ENCODE data around the gene CASD1. TPM values are rescaled to one million over a fixed set of nuclear protein-coding genes. Genes with fewer than 3 reads are reported as not detected.

CASD1 gene
- total and polyA plus RNA-seq, 10 of the 15 experiments (the other 5 are each of a cell fraction or from before 2014, with no cell fraction given) = 4.0 to 18.6 (median 10.7) TPM

GRCh38 chr7:94578614-94579013 lies 69.0 kb downstream of the CASD1 start:
- H3K4me1 ChIP-seq (ENCODE audit: control insufficient read depth, insufficient read depth, low read length) = no peaks in the 10 kb centered on the region
- no peaks in the 10 kb centered on the region; the same call in none of the 3 replicates for H3K9me3 ChIP-seq (replicated peaks; ENCODE audit: control insufficient read depth, insufficient read depth, low read length)
- H3K79me2 ChIP-seq (ENCODE audit: control insufficient read depth, insufficient read depth, low read length) = no peaks in the 10 kb centered on the region
- H3K4me2 ChIP-seq (ENCODE audit: control insufficient read depth, insufficient read depth) = no peak overlapping the region
- no peak overlapping the region for H3K4me3 ChIP-seq
- H3K27me3 ChIP-seq (replicated peaks in 1 of 2; ENCODE audit: control insufficient read depth in 2 of 2, insufficient read depth in 2 of 2, low read length in 1 of 2) = no peaks in the 10 kb centered on the region
- no TSS peak for BruUV-seq (replicated peaks)
- no peak overlapping the region for H3K27ac ChIP-seq (ENCODE audit: control insufficient read depth, insufficient read depth)
- H4K20me1 ChIP-seq (ENCODE audit: control insufficient read depth, insufficient read depth) = no peaks in the 10 kb centered on the region
- ChIA-PET CTCF (no interaction called here), POLR2A (no interaction called here), SMC1A (ENCODE audit: uncharacterized antibody, unreplicated experiment) (no interaction called here), RAD21 (ENCODE audit: unreplicated experiment) (no interaction called here)
- H3K36me3 ChIP-seq (ENCODE audit: control insufficient read depth in 2 of 2, insufficient read depth in 2 of 2, low read length in 1 of 2) = no peaks in the 10 kb centered on the region; a peak in 1 of 4 replicates
- in situ Hi-C loops (cut with MboI) = no loop called here
- intact Hi-C loops (cut with micrococcal nuclease; ENCODE audit: unreplicated experiment) = no loop called here
- FAIRE-seq = no peak
- TF ChIP-seq SMC3 (IDR thresholded peaks at IDR 0.05; ENCODE audit: borderline replicate concordance, low read length) = no peak
- TF ChIP-seq EZH2 (IDR thresholded peaks at IDR 0.05; ENCODE audit: borderline replicate concordance, control insufficient read depth, low read depth, low read length) = no peak
- no peak for ATAC-seq
- no peak overlapping the region for H2AFZ ChIP-seq (ENCODE audit: control insufficient read depth, low read depth, low read length)
- H3K9ac ChIP-seq (ENCODE audit: control insufficient read depth, insufficient read depth, low read length) = no peak overlapping the region
- no peak for DNase-seq (ENCODE audit: low read depth, low spot score)

GRCh38 chr7:94579470-94579869 lies 69.9 kb downstream of the CASD1 start:
- no peaks in the 10 kb centered on the region for H3K4me1 ChIP-seq (ENCODE audit: control insufficient read depth, insufficient read depth, low read length)
- 98% methylated on average over 2 of the region's 2 CpGs for WGBS (ENCODE audit: insufficient coverage, insufficient replicate concordance, low lambda C conversion rate, missing lambda C conversion rate)
- CTCF ChIA-PET = no interaction called here
- no peaks in the 10 kb centered on the region for H3K27me3 ChIP-seq (replicated peaks in 1 of 2; ENCODE audit: control insufficient read depth in 2 of 2, insufficient read depth in 2 of 2, low read length in 1 of 2)
- H4K20me1 ChIP-seq (ENCODE audit: control insufficient read depth, insufficient read depth) = no peaks in the 10 kb centered on the region
- H3K27ac ChIP-seq (ENCODE audit: control insufficient read depth, insufficient read depth) = no peak overlapping the region
- intact Hi-C loops (cut with micrococcal nuclease; ENCODE audit: unreplicated experiment) (no loop called here), in situ Hi-C loops (cut with MboI) (no loop called here)
- TF ChIP-seq SUPT20H (IDR thresholded peaks at IDR 0.05; ENCODE audit: borderline replicate concordance, control insufficient read depth, low read depth, low read length) (no peak), IRF4 (IDR thresholded peaks at IDR 0.05; ENCODE audit: low read depth, low read length) (no peak), BCL11A (IDR thresholded peaks at IDR 0.05; ENCODE audit: low read depth, low read length) (no peak), STAT3 (IDR thresholded peaks at IDR 0.05; ENCODE audit: low read depth, low read length) (no peak), TARDBP (IDR thresholded peaks at IDR 0.05; ENCODE audit: borderline replicate concordance) (no peak), NFYB (IDR thresholded peaks at IDR 0.05; ENCODE audit: insufficient read depth, low read depth, low read length) (no peak), ESRRA (IDR thresholded peaks at IDR 0.05; ENCODE audit: low read length) (no peak)
- TF ChIP-seq, protein P1, sequence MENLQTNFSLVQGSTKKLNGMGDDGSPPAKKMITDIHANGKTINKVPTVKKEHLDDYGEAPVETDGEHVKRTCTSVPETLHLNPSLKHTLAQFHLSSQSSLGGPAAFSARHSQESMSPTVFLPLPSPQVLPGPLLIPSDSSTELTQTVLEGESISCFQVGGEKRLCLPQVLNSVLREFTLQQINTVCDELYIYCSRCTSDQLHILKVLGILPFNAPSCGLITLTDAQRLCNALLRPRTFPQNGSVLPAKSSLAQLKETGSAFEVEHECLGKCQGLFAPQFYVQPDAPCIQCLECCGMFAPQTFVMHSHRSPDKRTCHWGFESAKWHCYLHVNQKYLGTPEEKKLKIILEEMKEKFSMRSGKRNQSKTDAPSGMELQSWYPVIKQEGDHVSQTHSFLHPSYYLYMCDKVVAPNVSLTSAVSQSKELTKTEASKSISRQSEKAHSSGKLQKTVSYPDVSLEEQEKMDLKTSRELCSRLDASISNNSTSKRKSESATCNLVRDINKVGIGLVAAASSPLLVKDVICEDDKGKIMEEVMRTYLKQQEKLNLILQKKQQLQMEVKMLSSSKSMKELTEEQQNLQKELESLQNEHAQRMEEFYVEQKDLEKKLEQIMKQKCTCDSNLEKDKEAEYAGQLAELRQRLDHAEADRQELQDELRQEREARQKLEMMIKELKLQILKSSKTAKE (IDR thresholded peaks at IDR 0.05; ENCODE audit: low read depth, poor library complexity, severe bottlenecking) = no peak
- RAD21 ChIA-PET (ENCODE audit: unreplicated experiment) = no interaction called here
- no peak overlapping the region for H3K4me3 ChIP-seq
- H3K36me3 ChIP-seq (ENCODE audit: control insufficient read depth in 2 of 2, insufficient read depth in 2 of 2, low read length in 1 of 2) = no peaks in the 10 kb centered on the region; a peak in 1 of 4 replicates
- SMC1A ChIA-PET (ENCODE audit: uncharacterized antibody, unreplicated experiment) = interaction anchor here (0.6 to 0.7 kb wide), 2 partner anchors 22 to 1766 kb away, joined by 3 read pairs; no protein-coding TSS in a partner anchor
- no TSS peak for BruUV-seq (replicated peaks)
- POLR2A ChIA-PET = no interaction called here
- no peaks in the 10 kb centered on the region; the same call in none of the 3 replicates for H3K9me3 ChIP-seq (replicated peaks; ENCODE audit: control insufficient read depth, insufficient read depth, low read length)
- FAIRE-seq = no peak
- H3K9ac ChIP-seq (ENCODE audit: control insufficient read depth, insufficient read depth, low read length) = no peak overlapping the region
- H3K4me2 ChIP-seq (ENCODE audit: control insufficient read depth, insufficient read depth) = no peak overlapping the region
- no peak overlapping the region for H2AFZ ChIP-seq (ENCODE audit: control insufficient read depth, low read depth, low read length)
- no peak for DNase-seq (ENCODE audit: low read depth, low spot score)
- no peaks in the 10 kb centered on the region for H3K79me2 ChIP-seq (ENCODE audit: control insufficient read depth, insufficient read depth, low read length)
- no peak for ATAC-seq

All from GM12878 (cell line).